ENCODE data around the gene PDHX.

The PDHX gene

DNA sequence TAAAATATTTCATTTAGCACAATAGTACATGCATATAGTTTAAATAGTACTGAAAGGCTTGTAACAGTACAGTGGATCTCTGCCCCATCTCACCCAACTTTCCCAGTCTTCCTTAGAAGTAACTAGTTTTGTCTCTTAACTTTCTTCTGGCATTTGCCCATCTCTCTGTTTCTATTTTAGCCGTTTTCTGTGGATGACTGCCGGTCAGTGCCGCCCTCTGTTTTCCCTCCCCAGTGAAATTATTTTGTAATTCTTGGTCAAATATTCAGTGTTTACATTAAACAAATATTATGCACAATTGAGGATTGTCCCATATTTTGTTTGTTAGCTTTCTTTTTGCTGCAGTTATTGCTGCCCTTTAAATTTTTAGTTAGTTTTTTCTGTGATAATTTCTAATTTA is 8.3 kb downstream of the PDHX start:
- no peaks in the 10 kb centered on the region for H3K27me3 Mint-ChIP-seq

GRCh38 chr11:34926101-34926830 is 9.8 kb downstream of the PDHX start:
- DNase-seq (no peak), ATAC-seq (replicated peaks) (peak; percentile 33 to 39)
- Mint-ChIP-seq H3K4me3 (no peak overlapping the region), H3K36me3 (peaks cover 0 to 2% of the 10 kb centered on the region in 2 donors), H3K4me1 (peaks cover 13 to 29% of the 10 kb centered on the region in 2 donors), H3K9me3 (no peaks in the 10 kb centered on the region), H3K27me3 (no peaks in the 10 kb centered on the region), H3K27ac (no peak overlapping the region)

More for the DNA sequence above, 8.3 kb downstream of the PDHX start:
- no peak overlapping the region for H3K4me3 Mint-ChIP-seq
- peaks cover 12 to 20% of the 10 kb centered on the region in 2 donors for H3K4me1 Mint-ChIP-seq
- DNase-seq (no peak), ATAC-seq (replicated peaks) (no peak)
- no peak overlapping the region for H3K27ac Mint-ChIP-seq
- no peaks in the 10 kb centered on the region for H3K9me3 Mint-ChIP-seq
- peaks cover 0 to 4% of the 10 kb centered on the region in 2 donors for H3K36me3 Mint-ChIP-seq

GRCh38 chr11:34926831-34927132 is 10.4 kb downstream of the PDHX start:
- Mint-ChIP-seq H3K9me3 (no peaks in the 10 kb centered on the region), H3K4me1 (peaks cover 12 to 29% of the 10 kb centered on the region in 2 donors), H3K27me3 (no peaks in the 10 kb centered on the region), H3K4me3 (no peak overlapping the region), H3K27ac (no peak overlapping the region), H3K36me3 (peaks cover 0 to 6% of the 10 kb centered on the region in 2 donors)
- ATAC-seq (replicated peaks) (no peak), DNase-seq (no peak)

DNA sequence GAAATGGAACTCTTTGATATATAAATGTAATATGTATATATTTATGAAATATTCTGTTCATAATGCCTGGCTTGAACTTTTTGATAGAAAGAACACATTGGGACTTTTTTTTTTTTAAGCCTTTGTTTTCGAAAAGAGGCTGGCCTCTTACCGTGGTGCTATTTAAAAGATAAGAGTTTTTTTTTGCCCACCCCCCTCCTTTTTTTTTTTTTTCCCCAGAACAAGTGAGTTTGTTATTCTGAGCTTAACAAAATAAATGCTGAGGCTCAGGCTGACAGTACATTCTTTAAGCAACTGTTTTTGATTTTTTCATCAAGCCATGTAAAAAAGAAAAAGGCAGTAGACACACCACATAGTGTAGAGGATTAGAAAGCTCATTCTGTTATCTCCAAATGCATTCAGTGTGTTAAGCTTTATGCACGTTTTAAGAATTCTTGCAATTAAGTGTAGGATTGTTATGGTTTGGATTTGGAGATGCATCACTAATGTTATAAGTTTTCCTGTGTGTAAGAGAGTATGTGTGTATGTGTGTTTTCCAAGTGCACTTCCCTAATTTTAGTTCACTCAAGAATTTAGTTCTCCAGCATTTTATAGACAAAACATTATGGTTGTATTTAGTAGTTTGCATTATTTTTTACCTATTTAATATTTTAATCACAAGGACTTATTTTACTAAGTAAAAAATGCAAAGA is 12.0 kb downstream of the PDHX start:
- H3K27ac Mint-ChIP-seq, result no peak overlapping the region
- no peaks in the 10 kb centered on the region for H3K9me3 Mint-ChIP-seq
- no peak overlapping the region for H3K4me3 Mint-ChIP-seq
- no peak for DNase-seq
- H3K27me3 Mint-ChIP-seq, result no peaks in the 10 kb centered on the region
- peaks cover 2 to 14% of the 10 kb centered on the region in 2 donors for H3K36me3 Mint-ChIP-seq
- peaks cover 12 to 22% of the 10 kb centered on the region in 2 donors for H3K4me1 Mint-ChIP-seq
- no peak for ATAC-seq (replicated peaks)

- no peak overlapping the region for H3K27ac Mint-ChIP-seq
- H3K9me3 Mint-ChIP-seq, result no peaks in the 10 kb centered on the region
- H3K36me3 Mint-ChIP-seq, result peaks cover 2 to 16% of the 10 kb centered on the region in 2 donors
- H3K27me3 Mint-ChIP-seq, result no peaks in the 10 kb centered on the region
- ATAC-seq (replicated peaks), result no peak
- H3K4me1 Mint-ChIP-seq, result peaks cover 9 to 22% of the 10 kb centered on the region in 2 donors
- DNase-seq, result no peak
- H3K4me3 Mint-ChIP-seq, result no peak overlapping the region
These were observed 12.7 kb downstream of the PDHX start for GRCh38 chr11:34928960-34929680.

GRCh38 chr11:34929794-34930763 is 13.7 kb downstream of the PDHX start:
- Mint-ChIP-seq H3K27ac (no peak overlapping the region), H3K27me3 (no peaks in the 10 kb centered on the region), H3K36me3 (peaks cover 2 to 18% of the 10 kb centered on the region in 2 donors), H3K4me1 (peaks cover 7 to 21% of the 10 kb centered on the region in 2 donors), H3K4me3 (no peak overlapping the region), H3K9me3 (no peaks in the 10 kb centered on the region)
- DNase-seq (no peak), ATAC-seq (replicated peaks) (no peak)

DNA sequence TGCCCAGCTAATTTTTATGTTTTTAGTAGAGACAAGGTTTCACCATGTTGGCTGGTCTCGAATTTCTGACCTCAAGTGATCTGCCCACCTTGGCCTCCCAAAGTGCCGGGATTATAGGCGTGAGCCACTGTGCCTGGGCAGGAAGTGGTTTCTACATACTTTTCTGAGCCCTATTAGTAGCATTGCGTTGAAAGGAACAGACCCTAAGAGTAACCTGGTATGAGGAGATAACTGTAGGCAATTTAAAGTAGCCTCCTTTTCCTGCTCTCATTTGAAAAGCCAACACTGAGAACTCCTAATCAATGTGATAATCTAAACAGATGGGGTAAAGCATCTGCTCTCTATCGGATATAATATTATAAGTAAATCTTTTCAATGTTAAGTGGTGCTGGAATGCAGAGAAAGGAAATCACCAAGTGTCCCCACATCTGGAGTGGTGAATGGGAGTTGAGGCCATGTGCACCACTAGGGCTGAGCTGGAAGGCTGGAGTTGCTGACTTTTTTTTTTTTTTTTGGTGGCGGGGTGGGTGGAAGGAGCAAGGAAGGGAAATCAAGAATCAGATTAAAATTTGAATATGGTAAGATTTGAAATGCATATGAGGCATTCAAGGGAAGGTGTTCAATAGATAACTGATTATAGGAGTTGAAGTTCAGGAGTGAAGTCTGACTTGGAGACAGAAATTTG is 20.7 kb downstream of the PDHX start:
- H3K27ac Mint-ChIP-seq, result no peak overlapping the region
- no peaks in the 10 kb centered on the region for H3K9me3 Mint-ChIP-seq
- peaks cover 17 to 23% of the 10 kb centered on the region in 2 donors for H3K4me1 Mint-ChIP-seq
- ATAC-seq (replicated peaks), result no peak
- peaks cover 14 to 37% of the 10 kb centered on the region in 2 donors for H3K36me3 Mint-ChIP-seq
- DNase-seq, result no peak
- H3K27me3 Mint-ChIP-seq, result no peaks in the 10 kb centered on the region
- no peak overlapping the region for H3K4me3 Mint-ChIP-seq

GRCh38 chr11:34938611-34939010 is 22.2 kb downstream of the PDHX start:
- Mint-ChIP-seq H3K36me3 (peaks cover 14 to 31% of the 10 kb centered on the region in 2 donors), H3K4me1 (peaks cover 18 to 23% of the 10 kb centered on the region in 2 donors), H3K9me3 (no peaks in the 10 kb centered on the region), H3K27ac (no peak overlapping the region), H3K4me3 (no peak overlapping the region), H3K27me3 (no peaks in the 10 kb centered on the region)
- no peak for DNase-seq
- no peak for ATAC-seq (replicated peaks)

- Mint-ChIP-seq H3K27me3 (no peaks in the 10 kb centered on the region), H3K4me3 (no peak overlapping the region), H3K4me1 (peaks cover 20 to 23% of the 10 kb centered on the region in 2 donors), H3K9me3 (no peaks in the 10 kb centered on the region), H3K27ac (no peak overlapping the region), H3K36me3 (peaks cover 18 to 33% of the 10 kb centered on the region in 2 donors)
- ATAC-seq (replicated peaks), result peak; percentile 70 to 75
- DNase-seq, result no peak
These were observed 23.7 kb downstream of the PDHX start for GRCh38 chr11:34940026-34940677.

DNA sequence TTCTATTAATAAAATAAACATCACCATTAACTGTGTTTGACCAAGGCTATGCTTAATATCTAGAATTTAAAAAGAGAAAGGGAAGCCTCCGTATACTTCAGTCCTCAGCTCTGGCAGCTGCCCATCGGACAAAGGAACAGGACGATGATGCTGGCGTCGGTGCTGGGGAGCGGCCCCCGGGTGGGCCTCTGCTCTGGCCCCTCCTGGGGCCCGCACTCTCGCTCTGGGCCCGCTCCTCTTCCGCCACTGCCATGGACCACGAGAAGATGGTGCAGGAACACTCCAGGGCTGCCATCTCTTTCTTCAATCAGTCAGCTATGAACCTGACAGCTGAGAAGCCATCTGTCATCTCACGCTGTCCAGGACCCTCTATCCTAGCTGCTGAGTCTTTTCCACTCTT is 25.3 kb downstream of the PDHX start:
- Mint-ChIP-seq H3K4me1 (peaks cover 12 to 16% of the 10 kb centered on the region in 2 donors), H3K36me3 (peaks cover 14 to 31% of the 10 kb centered on the region in 2 donors), H3K9me3 (no peaks in the 10 kb centered on the region), H3K4me3 (no peak overlapping the region), H3K27ac (no peak overlapping the region), H3K27me3 (no peaks in the 10 kb centered on the region)
- DNase-seq (no peak), ATAC-seq (replicated peaks) (no peak)

DNA sequence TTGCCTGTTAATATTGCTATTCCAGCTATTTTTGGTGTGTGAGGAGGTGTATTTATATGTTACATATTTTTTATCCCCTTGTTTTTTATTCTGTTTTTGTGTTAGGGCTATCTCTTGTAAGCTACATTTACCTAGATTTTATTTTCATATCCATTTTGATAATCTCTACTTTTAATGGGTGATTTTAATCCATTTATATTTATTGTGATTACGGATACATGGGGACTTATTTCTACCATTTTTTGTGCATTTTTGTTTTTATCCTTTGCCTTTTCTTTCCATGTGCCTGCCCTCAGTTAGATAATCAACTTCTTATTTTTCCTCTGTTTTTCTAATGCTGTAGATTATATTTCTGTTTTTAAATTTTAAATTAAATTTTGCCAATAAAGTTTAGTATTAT is 28.3 kb downstream of the PDHX start:
- no peaks in the 10 kb centered on the region for H3K27me3 Mint-ChIP-seq
- DNase-seq (no peak), ATAC-seq (replicated peaks) (no peak)
- peaks cover 9 to 16% of the 10 kb centered on the region in 2 donors for H3K4me1 Mint-ChIP-seq
- peaks cover 13 to 30% of the 10 kb centered on the region in 2 donors for H3K36me3 Mint-ChIP-seq
- no peak overlapping the region for H3K4me3 Mint-ChIP-seq
- H3K9me3 Mint-ChIP-seq, result no peaks in the 10 kb centered on the region
- H3K27ac Mint-ChIP-seq, result no peak overlapping the region

DNA sequence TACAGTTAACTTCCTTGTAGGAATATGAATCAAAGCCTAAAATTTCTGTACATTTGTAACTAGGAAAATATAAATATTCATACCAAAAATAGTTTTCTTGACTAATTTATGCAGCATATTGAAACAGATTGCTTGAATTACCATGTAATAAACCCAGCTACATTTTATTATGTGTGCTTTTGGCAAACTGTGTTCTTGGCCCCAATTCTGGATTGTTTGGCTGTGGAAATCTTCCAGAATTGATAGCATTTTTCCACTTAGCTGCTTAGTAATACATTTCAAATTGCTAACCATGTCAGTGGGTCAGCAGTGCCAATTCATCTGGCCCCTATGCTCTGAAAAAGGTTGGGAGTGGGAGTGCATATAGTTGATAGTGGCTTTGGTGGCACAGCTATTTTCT is 32.3 kb downstream of the PDHX start:
- no peaks in the 10 kb centered on the region for H3K27me3 Mint-ChIP-seq
- ATAC-seq (replicated peaks), result no peak
- H3K4me3 Mint-ChIP-seq, result no peak overlapping the region
- H3K4me1 Mint-ChIP-seq, result peaks cover under 1 to 5% of the 10 kb centered on the region in 2 donors
- peaks cover 12 to 28% of the 10 kb centered on the region in 2 donors for H3K36me3 Mint-ChIP-seq
- DNase-seq, result no peak
- H3K9me3 Mint-ChIP-seq, result no peaks in the 10 kb centered on the region
- no peak overlapping the region for H3K27ac Mint-ChIP-seq

DNA sequence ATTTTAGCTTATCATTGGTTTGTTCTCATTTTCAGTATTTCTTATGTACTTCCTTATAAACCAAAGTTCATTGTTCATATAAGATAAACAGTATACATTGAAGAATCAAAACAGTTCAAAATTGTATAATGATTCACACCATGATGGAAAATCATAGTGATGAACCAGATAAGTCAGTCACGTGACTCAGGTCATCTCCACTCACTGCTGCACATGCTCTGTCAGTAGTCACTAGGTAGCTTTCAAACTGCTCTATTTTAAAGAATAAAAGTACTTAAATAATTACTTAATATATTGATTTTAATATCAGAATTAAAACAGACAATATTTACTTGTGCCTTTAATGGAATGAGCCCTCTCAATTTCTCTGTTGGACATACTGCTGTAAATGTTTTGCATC is 37.5 kb downstream of the PDHX start:
- peaks cover 4 to 20% of the 10 kb centered on the region in 2 donors for H3K36me3 Mint-ChIP-seq
- DNase-seq, result no peak
- no peak overlapping the region for H3K27ac Mint-ChIP-seq
- no peaks in the 10 kb centered on the region for H3K9me3 Mint-ChIP-seq
- no peak for ATAC-seq (replicated peaks)
- H3K4me3 Mint-ChIP-seq, result no peak overlapping the region
- no peaks in the 10 kb centered on the region for H3K4me1 Mint-ChIP-seq
- no peaks in the 10 kb centered on the region for H3K27me3 Mint-ChIP-seq
